WTC11 (cell line): Measurements from ENCODE around the gene EEF1AKMT3. TPM values are rescaled to one million over a fixed set of nuclear protein-coding genes. Genes with fewer than 3 reads are reported as not detected.

ENCODE experiments used
- ATAC-seq: fragments of 200-7000 bp; cut with Tn5 transposase; 2 replicates; pipeline ENCODE4 v1.10.0; 2021; ENCODE audit warnings: mild to moderate bottlenecking, moderate library complexity
- CTCF ChIA-PET: fragments of 300-600 bp; sonication (Branson Sonifier 250); formaldehyde crosslinking; loops from one replicate; lab custom pipeline; 2021; ENCODE audit warnings: antibody characterized with exemption; lab: Charles Lee
- POLR2A ChIA-PET: fragments of 350-600 bp; sonication (Branson Sonifier 250); formaldehyde crosslinking; loops from one replicate; lab custom pipeline; 2021; ENCODE audit warnings: antibody characterized with exemption; lab: Charles Lee
- DNase-seq: peaks from one replicate; pipeline ENCODE4 v3.0.0; 2021; ENCODE audit warnings: low spot score
- H3K27ac Mint-ChIP-seq: 2 replicates; pipeline ENCODE4 v1.8.0; 2021; ENCODE audit warnings: mixed read lengths
- H3K27me3 Mint-ChIP-seq: 2 replicates; pipeline ENCODE4 v1.8.0; 2021; ENCODE audit warnings: low read depth, mild to moderate bottlenecking, moderate library complexity, mixed read lengths
- H3K36me3 Mint-ChIP-seq: 2 replicates; pipeline ENCODE4 v1.8.0; 2021; ENCODE audit warnings: mixed read lengths
- H3K4me1 Mint-ChIP-seq: 2 replicates; pipeline ENCODE4 v1.8.0; 2022; ENCODE audit warnings: mixed read lengths
- H3K4me3 Mint-ChIP-seq: 2 replicates; pipeline ENCODE4 v1.8.0; 2021; ENCODE audit warnings: mild to moderate bottlenecking, moderate library complexity, mixed read lengths
- H3K9me3 Mint-ChIP-seq: 2 replicates; pipeline ENCODE4 v1.8.0; 2021; ENCODE audit warnings: mixed read lengths
- ATF1 ChIP-seq: sonication (generic); formaldehyde crosslinking; IDR thresholded peaks from 2 replicates; pipeline ENCODE4 v1.8.1; 2023; ENCODE audit warnings: mild to moderate bottlenecking, moderate library complexity, missing genetic modification reagents
- ATF3 ChIP-seq: sonication (generic); formaldehyde crosslinking; conservative IDR thresholded peaks from 2 replicates; pipeline ENCODE4 v1.8.1; 2022; ENCODE audit warnings: mild to moderate bottlenecking, missing genetic modification reagents
- CREB1 ChIP-seq: sonication (generic); formaldehyde crosslinking; IDR thresholded peaks from 2 replicates; pipeline ENCODE4 v1.8.0; 2023; ENCODE audit warnings: mild to moderate bottlenecking, missing genetic modification reagents
- EMX1 ChIP-seq: fragments of 250-450 bp; sonication (Bioruptor Pico); IDR thresholded peaks from 2 replicates; pipeline ENCODE4 v1.8.0; 2021; ENCODE audit warnings: mild to moderate bottlenecking
- FOXP1 ChIP-seq: sonication (generic); formaldehyde crosslinking; IDR thresholded peaks from 2 replicates; pipeline ENCODE4 v1.8.0; 2022; ENCODE audit warnings: missing genetic modification reagents, mild to moderate bottlenecking, moderate library complexity, borderline replicate concordance
- GTF2I ChIP-seq: fragments of 250-450 bp; sonication (Bioruptor Pico); conservative IDR thresholded peaks from 2 replicates; pipeline ENCODE4 v1.4.0; 2021; ENCODE audit warnings: mild to moderate bottlenecking
- HMGA2 ChIP-seq: fragments of 250-450 bp; sonication (Bioruptor Pico); IDR thresholded peaks from 2 replicates; pipeline ENCODE4 v1.4.0; 2021; ENCODE audit warnings: mild to moderate bottlenecking, moderate library complexity
- JAZF1 ChIP-seq: fragments of 250-450 bp; sonication (Bioruptor Pico); IDR thresholded peaks from 2 replicates; pipeline ENCODE4 v1.9.0; 2021; ENCODE audit warnings: moderate library complexity, mild to moderate bottlenecking, inconsistent platforms
- NFE2L1 ChIP-seq: sonication (generic); formaldehyde crosslinking; IDR thresholded peaks from 2 replicates; pipeline ENCODE4 v1.8.1; 2023; ENCODE audit warnings: missing genetic modification reagents
- NFYB ChIP-seq: sonication (generic); formaldehyde crosslinking; conservative IDR thresholded peaks from 2 replicates; pipeline ENCODE4 v1.8.0; 2022; ENCODE audit warnings: low read depth, missing genetic modification reagents
- PRRX2 ChIP-seq: fragments of 250-450 bp; sonication (Bioruptor Pico); IDR thresholded peaks from 2 replicates; pipeline ENCODE4 v1.8.0; 2021; ENCODE audit warnings: mild to moderate bottlenecking
- RORB ChIP-seq: fragments of 250-450 bp; sonication (Bioruptor Pico); IDR thresholded peaks from 2 replicates; pipeline ENCODE4 v1.9.0; 2021; ENCODE audit warnings: mild to moderate bottlenecking
- SMAD4 ChIP-seq: sonication (generic); formaldehyde crosslinking; IDR thresholded peaks from 2 replicates; pipeline ENCODE4 v1.8.0; 2022; ENCODE audit warnings: mild to moderate bottlenecking, missing genetic modification reagents
- ZNF263 ChIP-seq: sonication (generic); formaldehyde crosslinking; IDR thresholded peaks from 2 replicates; pipeline ENCODE4 v1.8.1; 2022; ENCODE audit warnings: low read depth, mild to moderate bottlenecking, moderate library complexity, missing genetic modification reagents
- ZNF281 ChIP-seq: sonication (generic); formaldehyde crosslinking; IDR thresholded peaks from 2 replicates; pipeline ENCODE4 v1.8.0; 2023; ENCODE audit warnings: mild to moderate bottlenecking, missing genetic modification reagents
- total RNA-seq: library from RNA; stranded (reverse); gene quantifications from 3 replicates; pipeline ENCODE4 v1.2.3, GENCODE V29; 2021
- TF ChIP-seq, protein P1 (sequence below): sonication (generic); formaldehyde crosslinking; IDR thresholded peaks from 2 replicates; pipeline ENCODE4 v1.8.0; 2023; ENCODE audit warnings: missing genetic modification reagents, mild to moderate bottlenecking, borderline replicate concordance
- TF ChIP-seq, protein P2 (sequence below): sonication (generic); formaldehyde crosslinking; IDR thresholded peaks from 2 replicates; pipeline ENCODE4 v1.8.0; 2022; ENCODE audit warnings: mild to moderate bottlenecking, missing genetic modification reagents
- TF ChIP-seq, protein P3 (sequence below): sonication (generic); formaldehyde crosslinking; IDR thresholded peaks from 2 replicates; pipeline ENCODE4 v1.8.0; 2022; ENCODE audit warnings: mild to moderate bottlenecking, missing genetic modification reagents
- TF ChIP-seq, protein P4 (sequence below): sonication (generic); formaldehyde crosslinking; IDR thresholded peaks from 2 replicates; pipeline ENCODE4 v1.8.1; 2023; ENCODE audit warnings: mild to moderate bottlenecking, missing genetic modification reagents
- TF ChIP-seq, protein P5 (sequence below): sonication (generic); formaldehyde crosslinking; IDR thresholded peaks from 2 replicates; pipeline ENCODE4 v1.8.1; 2023; ENCODE audit warnings: mild to moderate bottlenecking, missing genetic modification reagents, moderate library complexity

The EEF1AKMT3 gene
- total RNA-seq, 1 experiment from 2014 or later: 3.2 TPM

GRCh38 chr12:57724003-57724935 lies 48.1 kb upstream of the EEF1AKMT3 start:
- H3K4me3 Mint-ChIP-seq: no peak overlapping the region
- peaks cover 5% of the 10 kb centered on the region for H3K36me3 Mint-ChIP-seq

DNA sequence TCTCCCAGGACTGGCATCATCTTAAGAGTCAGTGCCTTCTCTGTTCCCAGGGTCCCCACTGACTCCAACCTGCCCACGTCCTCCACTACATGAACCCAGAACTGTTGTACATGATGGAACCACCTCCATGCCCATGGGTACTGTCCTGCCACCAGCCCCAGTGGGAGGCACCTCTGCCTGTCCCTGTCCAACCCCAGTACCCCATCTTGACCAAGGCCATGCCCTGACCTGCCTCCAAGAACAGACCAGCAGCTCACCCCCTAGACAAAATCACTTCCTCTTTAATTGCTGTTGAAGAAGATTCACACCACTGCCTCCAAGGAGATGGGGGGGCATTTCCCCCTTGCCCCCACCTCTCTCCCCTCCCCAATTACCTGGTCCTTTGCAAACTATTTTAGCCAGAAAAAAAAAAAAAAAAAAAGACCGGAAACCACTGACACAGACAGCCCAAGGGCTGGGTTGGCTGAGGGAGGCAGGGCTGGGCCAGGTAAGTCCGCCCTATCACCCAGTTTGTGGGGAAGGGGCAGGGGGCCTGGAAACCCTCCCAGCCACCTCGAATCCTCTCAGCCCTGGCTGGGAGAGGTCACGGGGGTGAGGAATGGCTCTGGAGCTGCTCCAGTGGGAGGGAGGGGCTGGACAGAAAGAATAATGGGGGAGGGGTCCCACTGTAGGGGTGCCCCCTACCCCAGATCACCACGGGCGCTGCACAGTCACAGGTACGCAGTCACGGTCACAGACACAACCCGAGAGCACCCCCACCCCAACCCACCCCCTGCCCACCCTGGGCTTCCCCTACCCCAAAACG lies 47.3 kb upstream of the EEF1AKMT3 start:
- DNase-seq (no peak), ATAC-seq (no peak)
- Mint-ChIP-seq H3K27me3 (peaks cover 75% of the 10 kb centered on the region), H3K27ac (no peak overlapping the region), H3K4me3 (peak overlapping the region; percentile 37; the same call in 1 of the 2 replicates), H3K4me1 (peaks cover 15% of the 10 kb centered on the region), H3K36me3 (no peaks in the 10 kb centered on the region), H3K9me3 (no peaks in the 10 kb centered on the region)
- CTCF ChIA-PET: interaction anchor here (1.0 to 5.8 kb wide), 26 partner anchors 11 to 389 kb away, joined by 3 to 146 read pairs (median 6); partner anchors contain the start of genes AGAP2, ARHGEF25, B4GALNT1 and CDK4
- POLR2A ChIA-PET: interaction anchor here (1.0 kb wide), 1 partner anchor 12 kb away, joined by 6 read pairs; no protein-coding TSS in a partner anchor
- no peak for TF ChIP-seq CREB1 (CRISPR knock-in tag)
- TF ChIP-seq ATF1 (CRISPR knock-in tag): no peak
- TF ChIP-seq, protein P1, sequence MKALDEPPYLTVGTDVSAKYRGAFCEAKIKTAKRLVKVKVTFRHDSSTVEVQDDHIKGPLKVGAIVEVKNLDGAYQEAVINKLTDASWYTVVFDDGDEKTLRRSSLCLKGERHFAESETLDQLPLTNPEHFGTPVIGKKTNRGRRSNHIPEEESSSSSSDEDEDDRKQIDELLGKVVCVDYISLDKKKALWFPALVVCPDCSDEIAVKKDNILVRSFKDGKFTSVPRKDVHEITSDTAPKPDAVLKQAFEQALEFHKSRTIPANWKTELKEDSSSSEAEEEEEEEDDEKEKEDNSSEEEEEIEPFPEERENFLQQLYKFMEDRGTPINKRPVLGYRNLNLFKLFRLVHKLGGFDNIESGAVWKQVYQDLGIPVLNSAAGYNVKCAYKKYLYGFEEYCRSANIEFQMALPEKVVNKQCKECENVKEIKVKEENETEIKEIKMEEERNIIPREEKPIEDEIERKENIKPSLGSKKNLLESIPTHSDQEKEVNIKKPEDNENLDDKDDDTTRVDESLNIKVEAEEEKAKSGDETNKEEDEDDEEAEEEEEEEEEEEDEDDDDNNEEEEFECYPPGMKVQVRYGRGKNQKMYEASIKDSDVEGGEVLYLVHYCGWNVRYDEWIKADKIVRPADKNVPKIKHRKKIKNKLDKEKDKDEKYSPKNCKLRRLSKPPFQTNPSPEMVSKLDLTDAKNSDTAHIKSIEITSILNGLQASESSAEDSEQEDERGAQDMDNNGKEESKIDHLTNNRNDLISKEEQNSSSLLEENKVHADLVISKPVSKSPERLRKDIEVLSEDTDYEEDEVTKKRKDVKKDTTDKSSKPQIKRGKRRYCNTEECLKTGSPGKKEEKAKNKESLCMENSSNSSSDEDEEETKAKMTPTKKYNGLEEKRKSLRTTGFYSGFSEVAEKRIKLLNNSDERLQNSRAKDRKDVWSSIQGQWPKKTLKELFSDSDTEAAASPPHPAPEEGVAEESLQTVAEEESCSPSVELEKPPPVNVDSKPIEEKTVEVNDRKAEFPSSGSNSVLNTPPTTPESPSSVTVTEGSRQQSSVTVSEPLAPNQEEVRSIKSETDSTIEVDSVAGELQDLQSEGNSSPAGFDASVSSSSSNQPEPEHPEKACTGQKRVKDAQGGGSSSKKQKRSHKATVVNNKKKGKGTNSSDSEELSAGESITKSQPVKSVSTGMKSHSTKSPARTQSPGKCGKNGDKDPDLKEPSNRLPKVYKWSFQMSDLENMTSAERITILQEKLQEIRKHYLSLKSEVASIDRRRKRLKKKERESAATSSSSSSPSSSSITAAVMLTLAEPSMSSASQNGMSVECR (CRISPR knock-in tag): no peak
- no peak for TF ChIP-seq SMAD4 (CRISPR knock-in tag)
- TF ChIP-seq ZNF281 (CRISPR knock-in tag): no peak
- no peak for TF ChIP-seq HMGA2 (CRISPR knock-in tag)
- TF ChIP-seq NFE2L1: no peak
- no peak for TF ChIP-seq PRRX2 (CRISPR knock-in tag)

More at GRCh38 chr12:57724003-57724935, 48.1 kb upstream of the EEF1AKMT3 start:
- Mint-ChIP-seq H3K4me1 (peaks cover 15% of the 10 kb centered on the region), H3K9me3 (no peaks in the 10 kb centered on the region), H3K27me3 (peaks cover 67% of the 10 kb centered on the region), H3K27ac (no peak overlapping the region)
- DNase-seq: no peak
- TF ChIP-seq EMX1: no peak
- TF ChIP-seq, protein P2, sequence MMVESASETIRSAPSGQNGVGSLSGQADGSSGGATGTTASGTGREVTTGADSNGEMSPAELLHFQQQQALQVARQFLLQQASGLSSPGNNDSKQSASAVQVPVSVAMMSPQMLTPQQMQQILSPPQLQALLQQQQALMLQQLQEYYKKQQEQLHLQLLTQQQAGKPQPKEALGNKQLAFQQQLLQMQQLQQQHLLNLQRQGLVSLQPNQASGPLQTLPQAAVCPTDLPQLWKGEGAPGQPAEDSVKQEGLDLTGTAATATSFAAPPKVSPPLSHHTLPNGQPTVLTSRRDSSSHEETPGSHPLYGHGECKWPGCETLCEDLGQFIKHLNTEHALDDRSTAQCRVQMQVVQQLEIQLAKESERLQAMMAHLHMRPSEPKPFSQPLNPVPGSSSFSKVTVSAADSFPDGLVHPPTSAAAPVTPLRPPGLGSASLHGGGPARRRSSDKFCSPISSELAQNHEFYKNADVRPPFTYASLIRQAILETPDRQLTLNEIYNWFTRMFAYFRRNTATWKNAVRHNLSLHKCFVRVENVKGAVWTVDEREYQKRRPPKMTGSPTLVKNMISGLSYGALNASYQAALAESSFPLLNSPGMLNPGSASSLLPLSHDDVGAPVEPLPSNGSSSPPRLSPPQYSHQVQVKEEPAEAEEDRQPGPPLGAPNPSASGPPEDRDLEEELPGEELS (CRISPR knock-in tag): no peak
- TF ChIP-seq, protein P3, sequence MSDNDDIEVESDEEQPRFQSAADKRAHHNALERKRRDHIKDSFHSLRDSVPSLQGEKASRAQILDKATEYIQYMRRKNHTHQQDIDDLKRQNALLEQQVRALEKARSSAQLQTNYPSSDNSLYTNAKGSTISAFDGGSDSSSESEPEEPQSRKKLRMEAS (CRISPR knock-in tag): no peak
- no peak for TF ChIP-seq ZNF263
- TF ChIP-seq, protein P4, sequence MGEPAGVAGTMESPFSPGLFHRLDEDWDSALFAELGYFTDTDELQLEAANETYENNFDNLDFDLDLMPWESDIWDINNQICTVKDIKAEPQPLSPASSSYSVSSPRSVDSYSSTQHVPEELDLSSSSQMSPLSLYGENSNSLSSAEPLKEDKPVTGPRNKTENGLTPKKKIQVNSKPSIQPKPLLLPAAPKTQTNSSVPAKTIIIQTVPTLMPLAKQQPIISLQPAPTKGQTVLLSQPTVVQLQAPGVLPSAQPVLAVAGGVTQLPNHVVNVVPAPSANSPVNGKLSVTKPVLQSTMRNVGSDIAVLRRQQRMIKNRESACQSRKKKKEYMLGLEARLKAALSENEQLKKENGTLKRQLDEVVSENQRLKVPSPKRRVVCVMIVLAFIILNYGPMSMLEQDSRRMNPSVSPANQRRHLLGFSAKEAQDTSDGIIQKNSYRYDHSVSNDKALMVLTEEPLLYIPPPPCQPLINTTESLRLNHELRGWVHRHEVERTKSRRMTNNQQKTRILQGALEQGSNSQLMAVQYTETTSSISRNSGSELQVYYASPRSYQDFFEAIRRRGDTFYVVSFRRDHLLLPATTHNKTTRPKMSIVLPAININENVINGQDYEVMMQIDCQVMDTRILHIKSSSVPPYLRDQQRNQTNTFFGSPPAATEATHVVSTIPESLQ: no peak
- no peak for TF ChIP-seq NFYB (CRISPR knock-in tag)
- TF ChIP-seq ATF3 (CRISPR knock-in tag): no peak
- no peak for TF ChIP-seq FOXP1 (CRISPR knock-in tag)
- TF ChIP-seq, protein P5, sequence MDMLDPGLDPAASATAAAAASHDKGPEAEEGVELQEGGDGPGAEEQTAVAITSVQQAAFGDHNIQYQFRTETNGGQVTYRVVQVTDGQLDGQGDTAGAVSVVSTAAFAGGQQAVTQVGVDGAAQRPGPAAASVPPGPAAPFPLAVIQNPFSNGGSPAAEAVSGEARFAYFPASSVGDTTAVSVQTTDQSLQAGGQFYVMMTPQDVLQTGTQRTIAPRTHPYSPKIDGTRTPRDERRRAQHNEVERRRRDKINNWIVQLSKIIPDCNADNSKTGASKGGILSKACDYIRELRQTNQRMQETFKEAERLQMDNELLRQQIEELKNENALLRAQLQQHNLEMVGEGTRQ (CRISPR knock-in tag): no peak
- TF ChIP-seq GTF2I (CRISPR knock-in tag): no peak
- no peak for TF ChIP-seq JAZF1 (CRISPR knock-in tag)
- no peak for TF ChIP-seq SMAD4 (CRISPR knock-in tag)
- no peak for TF ChIP-seq RORB (CRISPR knock-in tag)
- ATAC-seq: no peak
- POLR2A ChIA-PET: no interaction called here
- CTCF ChIA-PET: interaction anchor here (0.6 to 5.8 kb wide), 4 partner anchors 12 to 97 kb away, joined by 3 to 146 read pairs (median 5); partner anchors contain the start of genes AGAP2, B4GALNT1 and OS9
